Measurements from ENCODE around the gene TANGO6. TPM values are rescaled to one million over a fixed set of nuclear protein-coding genes. Genes with fewer than 3 reads are reported as not detected.
A peak's percentile ranks its signal among the peaks of the same experiment; 100 is the strongest.

The TANGO6 gene
- total and polyA plus RNA-seq, 8 donors, result 2.6 to 9.3 (median 6.3) TPM

DNA sequence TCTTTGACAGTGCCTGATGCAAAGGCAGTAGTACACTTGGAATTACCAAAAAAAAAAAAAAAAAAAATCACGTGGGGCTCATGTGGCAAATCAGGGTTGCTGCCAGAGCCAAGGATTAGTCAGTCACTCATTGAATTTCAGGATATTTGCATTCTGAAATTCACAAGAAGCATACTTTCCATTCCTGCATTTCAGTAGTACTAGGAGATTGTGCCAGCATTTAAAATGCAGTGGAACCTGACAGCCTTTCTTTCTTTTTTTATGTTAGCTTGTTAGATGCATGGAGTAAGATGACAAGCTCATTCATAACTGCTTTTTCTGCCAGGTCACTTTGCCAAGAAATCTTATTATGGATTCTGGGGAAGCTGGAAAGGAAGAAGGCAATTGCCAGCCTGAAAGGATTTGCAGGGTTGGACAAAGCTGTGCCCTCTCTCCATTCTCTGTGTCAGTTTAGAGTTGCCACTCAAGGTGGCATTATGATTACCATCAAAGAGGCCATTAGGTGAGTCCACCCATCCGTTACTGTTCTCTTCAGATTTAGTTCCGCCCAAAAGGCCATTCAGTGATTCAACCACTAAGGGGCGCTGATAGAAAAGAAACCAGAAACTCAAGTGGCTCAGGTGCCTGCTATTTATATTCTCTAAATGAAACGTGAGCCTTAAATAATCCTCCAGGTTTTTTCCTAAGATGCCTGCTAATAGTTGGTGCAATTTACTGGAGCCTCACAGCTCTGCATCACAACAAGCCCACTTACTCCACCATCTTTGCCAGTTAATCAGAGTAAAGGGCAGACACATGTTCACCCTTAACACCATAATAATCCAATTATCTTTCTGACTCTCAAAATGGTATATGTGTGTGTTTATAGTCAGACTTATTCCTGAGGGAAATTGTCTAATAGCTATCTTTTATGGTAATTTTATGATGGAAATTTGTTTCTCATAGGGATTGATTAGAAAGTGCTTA is 59.0 kb downstream of the TANGO6 start:
- Histone ChIP-seq H3K9me3 (no peaks in the 10 kb centered on the region), H3K27me3 (no peaks in the 10 kb centered on the region), H3K36me3 (no peaks in the 10 kb centered on the region), H3K4me3 (no peak overlapping the region), H3K4me1 (no peaks in the 10 kb centered on the region), H3K27ac (no peak overlapping the region)
- intact Hi-C loops (cut with DNase I), result no loop called here
- DNase-seq, result peak in 3 of 6 donors; percentile 34 to 62 (median 41)
- 13 to 18% methylated on average over 5 of the region's 5 CpGs for WGBS, 2 donors
- peak in 3 of 4 donors; percentile 43 to 69 (median 68) for TF ChIP-seq CTCF (IDR thresholded peaks at IDR 0.05)
- ATAC-seq, result peak; percentile 80 to 97 (median 92)
- FAIRE-seq, result no peak

DNA sequence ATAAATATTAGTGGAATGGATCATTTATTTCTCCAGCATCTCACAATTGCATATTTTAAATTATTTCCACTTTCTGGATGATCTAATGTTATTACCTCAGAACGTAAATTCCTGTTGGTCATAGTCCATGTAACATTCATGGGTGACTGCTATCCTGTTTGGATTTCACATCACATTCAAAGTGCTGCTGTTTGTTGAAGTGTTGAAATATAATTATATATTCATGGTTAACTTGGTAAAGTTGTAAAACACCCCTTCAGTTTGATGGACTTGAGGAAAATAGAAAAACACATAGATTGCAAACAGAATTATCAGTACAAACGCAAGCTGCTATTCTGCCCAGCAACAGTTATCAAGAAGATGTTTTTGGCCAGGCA is 59.6 kb downstream of the TANGO6 start:
- no peak overlapping the region for H3K27ac ChIP-seq
- H3K27me3 ChIP-seq, result no peaks in the 10 kb centered on the region
- intact Hi-C loops (cut with DNase I), result no loop called here
- WGBS, 2 donors, result 40 to 50% methylated on average over 2 of the region's 2 CpGs
- TF ChIP-seq CTCF (IDR thresholded peaks at IDR 0.05), result no peak
- no peak for DNase-seq
- FAIRE-seq, result no peak
- ATAC-seq, result no peak
- no peak overlapping the region for H3K4me3 ChIP-seq
- H3K4me1 ChIP-seq, result no peaks in the 10 kb centered on the region
- H3K36me3 ChIP-seq, result no peaks in the 10 kb centered on the region
- H3K9me3 ChIP-seq, result no peaks in the 10 kb centered on the region

DNA sequence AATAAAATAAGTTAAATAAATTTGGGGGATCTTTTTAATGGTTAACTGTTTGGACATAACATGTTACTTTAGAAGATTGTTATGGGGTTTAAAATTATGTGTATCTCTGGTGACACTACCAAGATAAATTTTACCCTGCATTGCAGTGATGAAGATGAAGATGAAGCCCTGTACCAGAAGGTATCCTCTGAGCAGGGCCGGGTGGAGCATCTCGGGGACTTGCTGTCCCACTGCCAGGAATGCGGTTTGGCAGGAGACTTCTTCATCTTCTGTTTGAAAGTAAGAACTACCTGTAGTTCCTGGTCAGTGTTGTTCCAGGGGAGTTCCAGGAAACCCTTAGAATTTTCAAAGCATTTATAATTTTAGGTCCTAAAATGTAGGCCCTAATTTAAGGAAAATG is 64.0 kb downstream of the TANGO6 start:
- intact Hi-C loops (cut with DNase I), result no loop called here
- DNase-seq (no peak), ATAC-seq (no peak), FAIRE-seq (no peak)
- Histone ChIP-seq H3K36me3 (no peaks in the 10 kb centered on the region), H3K27me3 (no peaks in the 10 kb centered on the region), H3K9me3 (no peaks in the 10 kb centered on the region), H3K27ac (no peak overlapping the region), H3K4me3 (no peak overlapping the region), H3K4me1 (peaks cover 0 to 10% (median 0%) of the 10 kb centered on the region in 3 donors)
- WGBS, 2 donors, result 79 to 87% methylated on average over 3 of the region's 3 CpGs
- no peak for TF ChIP-seq CTCF (IDR thresholded peaks at IDR 0.05)

DNA sequence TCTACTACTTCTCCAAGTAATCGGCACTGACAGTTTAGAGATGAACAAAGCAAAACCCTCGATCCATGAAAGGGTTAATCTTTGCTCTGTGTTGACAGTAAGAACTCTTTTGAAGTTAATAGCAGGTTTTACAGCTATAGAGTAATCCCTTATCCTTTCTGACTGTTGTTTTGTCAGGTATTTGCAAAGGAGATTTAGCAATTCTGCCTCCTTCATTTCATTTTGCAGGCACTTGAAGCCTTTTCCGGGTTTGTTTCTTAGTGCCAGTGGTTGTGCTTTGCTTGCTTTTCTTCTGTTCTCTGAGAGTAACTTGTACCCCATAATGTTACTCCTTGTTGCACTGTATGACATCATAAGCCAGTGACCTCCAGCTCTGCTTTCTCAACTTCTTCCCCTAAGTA is 64.5 kb downstream of the TANGO6 start:
- H3K27ac ChIP-seq, result no peak overlapping the region
- intact Hi-C loops (cut with DNase I), result no loop called here
- H3K4me3 ChIP-seq, result no peak overlapping the region
- H3K9me3 ChIP-seq, result no peaks in the 10 kb centered on the region
- WGBS, 2 donors, result 21 to 34% methylated on average over 3 of the region's 3 CpGs
- no peaks in the 10 kb centered on the region for H3K36me3 ChIP-seq
- H3K27me3 ChIP-seq, result no peaks in the 10 kb centered on the region
- DNase-seq, result no peak
- no peak for FAIRE-seq
- no peak for TF ChIP-seq CTCF (IDR thresholded peaks at IDR 0.05)
- ATAC-seq, result peak in 1 of 4 donors; percentile 10
- H3K4me1 ChIP-seq, result peaks cover 0 to 10% (median 0%) of the 10 kb centered on the region in 3 donors

Measured in pancreas (tissue), 10 donors.